ENCODE results near the gene NKAP.
A peak's percentile ranks its signal among the peaks of the same experiment; 100 is the strongest.
"Not testable (repeated sequence)": the region's sequence is repeated elsewhere in the genome, so short reads cannot be mapped to it uniquely, and the experiment has no call there.

The NKAP gene

DNA sequence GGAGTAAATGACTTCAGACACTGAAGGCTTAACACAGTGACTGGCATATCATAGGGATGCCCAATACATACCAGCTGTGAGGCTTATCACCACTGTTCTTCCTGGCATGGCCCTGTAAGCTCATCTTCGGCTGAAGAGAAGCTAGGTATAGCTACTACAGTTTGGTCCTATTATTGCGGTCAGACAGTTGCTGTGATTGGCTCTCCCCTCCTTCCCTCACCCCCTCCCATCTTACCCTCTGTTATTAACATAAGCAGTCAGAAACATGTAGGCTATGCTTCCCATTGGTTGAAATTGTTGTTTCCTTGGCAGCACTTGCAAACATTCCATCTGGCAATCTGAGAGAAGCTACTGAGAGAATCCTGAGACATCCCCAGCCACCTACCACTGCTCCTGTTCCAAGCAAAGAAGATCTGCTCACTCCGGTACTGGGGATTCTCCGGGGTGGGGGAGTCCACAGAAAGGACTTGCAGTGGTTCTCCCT is 47.7 kb downstream of the NKAP start, which contains the start of gene AKAP14:
Gene AKAP14, plus strand, starts transcription at position 51 of the 484 bp plus-strand sequence. CDS start 7,331 bp downstream, outside the sequence.
- DNase-seq (ENCODE audit: low read depth) = no peak
- H3K4me3 ChIP-seq (ENCODE audit: control insufficient read depth, low read depth, low read length) = no peak within 1 kb of the TSS
- TF ChIP-seq, protein P1, sequence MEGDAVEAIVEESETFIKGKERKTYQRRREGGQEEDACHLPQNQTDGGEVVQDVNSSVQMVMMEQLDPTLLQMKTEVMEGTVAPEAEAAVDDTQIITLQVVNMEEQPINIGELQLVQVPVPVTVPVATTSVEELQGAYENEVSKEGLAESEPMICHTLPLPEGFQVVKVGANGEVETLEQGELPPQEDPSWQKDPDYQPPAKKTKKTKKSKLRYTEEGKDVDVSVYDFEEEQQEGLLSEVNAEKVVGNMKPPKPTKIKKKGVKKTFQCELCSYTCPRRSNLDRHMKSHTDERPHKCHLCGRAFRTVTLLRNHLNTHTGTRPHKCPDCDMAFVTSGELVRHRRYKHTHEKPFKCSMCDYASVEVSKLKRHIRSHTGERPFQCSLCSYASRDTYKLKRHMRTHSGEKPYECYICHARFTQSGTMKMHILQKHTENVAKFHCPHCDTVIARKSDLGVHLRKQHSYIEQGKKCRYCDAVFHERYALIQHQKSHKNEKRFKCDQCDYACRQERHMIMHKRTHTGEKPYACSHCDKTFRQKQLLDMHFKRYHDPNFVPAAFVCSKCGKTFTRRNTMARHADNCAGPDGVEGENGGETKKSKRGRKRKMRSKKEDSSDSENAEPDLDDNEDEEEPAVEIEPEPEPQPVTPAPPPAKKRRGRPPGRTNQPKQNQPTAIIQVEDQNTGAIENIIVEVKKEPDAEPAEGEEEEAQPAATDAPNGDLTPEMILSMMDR (conservative IDR thresholded peaks at IDR 0.05; ENCODE audit: control insufficient read depth, insufficient read depth, low read depth, low read length) = no peak

DNA sequence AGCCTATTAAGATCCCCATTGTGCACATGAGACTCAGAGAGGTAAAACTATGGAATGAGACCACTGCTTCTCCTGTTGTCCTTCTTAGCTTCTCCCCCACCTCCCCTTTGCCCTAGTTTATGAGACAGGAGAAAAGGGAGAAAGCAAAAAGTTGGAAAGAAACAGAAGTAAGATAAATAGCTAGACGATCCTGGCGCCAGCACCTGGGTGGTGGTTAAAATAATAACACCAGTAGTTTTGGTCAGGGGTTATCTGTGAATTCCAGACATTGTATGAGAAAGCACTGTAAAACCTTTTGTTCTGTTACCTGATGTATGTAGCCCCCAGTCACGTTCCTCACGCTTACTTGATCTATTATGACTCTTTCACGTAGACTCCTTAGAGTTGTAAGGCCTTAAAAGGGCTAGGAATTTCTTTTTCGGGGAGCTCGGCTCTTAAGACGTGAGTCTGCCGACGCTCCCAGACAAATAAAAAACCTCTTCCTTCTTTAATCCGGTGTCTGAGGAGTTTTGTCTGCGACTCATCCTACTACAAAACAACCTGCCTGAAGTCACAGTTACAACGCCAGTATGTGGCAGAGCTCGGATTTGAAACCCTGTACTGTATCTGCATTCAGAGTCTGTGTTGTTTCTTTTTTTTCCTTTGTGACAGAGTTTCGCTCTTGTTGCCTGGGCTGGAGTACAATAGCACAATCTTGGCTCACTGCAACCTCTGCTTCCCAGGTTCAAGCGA is 51.4 kb downstream of the NKAP start:
- DNase-seq (ENCODE audit: low read depth) = not testable (repeated sequence)

DNA sequence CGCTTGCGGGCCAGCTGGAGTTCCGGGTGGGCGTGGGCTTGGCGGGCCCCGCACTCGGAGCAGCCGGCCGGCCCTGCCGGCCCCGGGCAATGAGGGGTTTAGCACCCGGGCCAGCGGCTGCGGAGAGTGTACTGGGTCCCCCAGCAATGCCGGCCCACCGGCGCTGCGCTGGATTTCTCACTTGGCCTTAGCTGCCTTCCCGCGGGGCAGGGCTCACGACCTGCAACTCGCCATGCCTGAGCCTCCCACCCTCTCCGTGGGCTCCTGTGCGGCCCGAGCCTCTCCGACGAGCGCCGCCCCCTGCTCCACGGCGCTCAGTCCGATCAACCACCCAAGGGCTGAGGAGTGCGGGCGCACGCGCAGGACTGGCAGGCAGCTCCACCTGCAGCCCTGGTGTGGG is 52.9 kb downstream of the NKAP start:
- DNase-seq (ENCODE audit: low read depth); H3K4me3 ChIP-seq (ENCODE audit: control insufficient read depth, low read depth, low read length): not testable (repeated sequence)

More for the DNA sequence above, 51.4 kb downstream of the NKAP start:
- not testable (repeated sequence) for H3K4me3 ChIP-seq (ENCODE audit: control insufficient read depth, low read depth, low read length)

DNA sequence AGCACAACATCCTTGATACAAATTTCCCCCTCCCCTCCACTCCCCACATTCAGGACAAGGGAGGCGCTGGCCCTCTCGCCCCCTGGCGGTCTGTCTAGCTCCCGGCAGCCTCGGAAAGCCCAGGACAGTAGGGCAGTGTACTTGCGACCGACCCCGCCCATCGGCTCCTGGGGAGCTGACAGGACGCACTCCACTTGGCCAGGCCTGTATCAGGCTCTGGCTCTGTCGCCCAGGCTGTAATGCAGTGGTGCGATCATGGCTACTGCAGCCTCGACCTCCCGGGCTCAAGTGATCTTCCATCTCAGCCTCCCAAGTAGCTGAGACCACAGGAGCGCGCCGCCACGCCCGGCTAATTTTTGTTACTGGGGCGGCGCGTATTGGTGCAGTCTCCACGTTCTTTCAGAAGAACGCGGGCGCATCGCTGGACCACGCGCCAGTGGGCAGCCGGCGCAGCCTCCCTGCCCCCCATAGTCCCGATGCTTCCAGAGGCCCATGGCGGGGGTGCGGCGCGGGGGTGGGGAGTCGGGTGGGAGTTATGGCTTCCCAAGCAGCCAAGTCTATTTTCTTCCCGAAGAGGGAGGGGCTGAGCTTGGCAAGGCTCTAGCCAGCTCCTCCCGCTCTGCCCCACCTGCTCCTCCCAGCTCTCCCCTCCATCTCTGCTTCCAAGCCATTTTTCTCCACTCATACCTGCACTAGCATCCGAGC is 55.7 kb downstream of the NKAP start:
- TF ChIP-seq, protein P1 (conservative IDR thresholded peaks at IDR 0.05; ENCODE audit: control insufficient read depth, insufficient read depth, low read depth, low read length) = peak; percentile 58
- DNase-seq (ENCODE audit: low read depth) = peak; percentile 52
- peak overlapping the region; percentile 40 for H3K4me3 ChIP-seq (ENCODE audit: control insufficient read depth, low read depth, low read length)

DNA sequence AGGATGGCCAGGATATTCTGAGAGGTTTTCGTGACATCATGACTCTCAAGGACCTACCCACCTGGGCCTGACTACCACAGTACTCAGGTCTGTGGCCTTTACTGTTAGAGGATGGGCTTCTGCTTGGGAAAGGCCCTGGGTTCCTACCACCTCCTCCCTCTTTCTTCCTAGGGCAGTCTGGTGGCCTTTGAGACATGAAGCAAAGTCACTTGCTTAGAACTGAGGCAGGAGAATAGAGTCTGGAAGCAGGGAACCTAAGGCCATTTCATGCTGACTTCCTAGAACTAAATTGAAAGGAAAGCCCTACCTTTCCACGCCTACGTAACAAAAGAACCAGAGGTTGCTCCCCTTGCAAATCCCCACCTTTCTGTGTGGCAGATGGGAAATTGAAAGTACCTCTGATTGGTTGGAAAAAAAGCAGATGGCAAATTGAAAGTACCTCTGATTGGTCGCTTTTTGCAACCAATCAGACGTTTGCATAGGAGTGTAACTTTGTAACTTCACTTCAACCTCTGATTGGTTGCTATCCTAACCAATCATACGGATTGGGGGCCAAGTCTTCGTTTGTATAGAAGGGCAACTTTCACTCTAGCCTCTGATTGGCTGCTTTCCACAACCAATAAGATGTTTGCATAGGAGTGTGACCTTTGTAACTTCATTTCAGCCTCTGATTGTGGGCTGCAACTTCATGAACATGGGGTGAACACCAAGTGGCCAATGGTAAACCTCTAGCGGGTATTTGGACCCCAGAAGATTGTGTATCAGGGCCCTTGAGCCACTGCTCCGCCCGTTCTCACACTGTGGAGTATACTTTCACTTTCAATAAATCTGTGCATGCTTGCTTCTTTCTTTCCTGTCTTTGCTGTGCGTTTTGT is 57.8 kb downstream of the NKAP start:
- TF ChIP-seq, protein P1 (conservative IDR thresholded peaks at IDR 0.05; ENCODE audit: control insufficient read depth, insufficient read depth, low read depth, low read length) = no peak
- H3K4me3 ChIP-seq (ENCODE audit: control insufficient read depth, low read depth, low read length) = no peak overlapping the region
- peak; percentile 61 for DNase-seq (ENCODE audit: low read depth)

DNA sequence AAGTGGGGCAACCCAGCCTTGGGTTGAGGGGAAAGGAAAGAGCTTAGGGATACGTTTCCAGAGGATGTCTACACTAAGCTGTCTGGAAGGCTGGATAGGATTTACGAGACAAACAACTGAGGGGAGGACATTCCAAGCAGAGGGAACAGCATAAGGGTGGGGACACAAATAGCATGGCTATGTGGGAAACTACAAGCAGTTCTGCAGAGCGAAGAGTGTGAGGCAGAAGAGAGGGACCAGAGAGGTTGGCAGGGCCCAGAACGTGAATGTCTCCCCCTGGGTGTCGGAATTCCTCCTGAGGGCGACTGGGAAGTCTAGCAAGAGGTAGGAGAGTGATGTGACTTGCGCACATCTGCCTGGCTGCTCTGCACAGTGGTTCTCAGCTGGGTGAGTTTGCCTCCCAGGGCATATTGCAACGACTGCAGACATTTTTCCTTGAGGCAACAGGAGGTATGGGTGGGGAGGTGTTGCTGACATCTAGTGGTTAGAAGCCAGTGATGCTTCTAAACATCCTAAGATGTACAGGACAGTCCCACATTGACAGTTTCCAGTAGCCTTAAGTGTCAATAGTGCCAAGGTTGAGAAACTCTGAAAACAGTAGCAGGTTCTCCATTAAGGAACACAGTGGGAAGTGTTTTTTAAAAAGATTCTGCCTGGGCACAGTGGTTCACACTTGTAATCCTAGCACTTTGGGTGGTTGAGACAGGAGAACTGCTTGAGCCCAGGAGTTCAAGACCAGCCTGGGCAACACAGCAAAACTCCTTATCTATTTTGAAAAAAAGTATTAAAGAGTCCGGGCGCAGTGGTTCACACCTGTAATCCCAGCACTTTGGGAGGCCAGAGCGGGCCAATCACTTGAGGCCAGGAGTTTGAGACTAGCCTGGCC is 62.8 kb downstream of the NKAP start:
- TF ChIP-seq, protein P1 (conservative IDR thresholded peaks at IDR 0.05; ENCODE audit: control insufficient read depth, insufficient read depth, low read depth, low read length) = peak; percentile 76
- DNase-seq (ENCODE audit: low read depth) = peak; percentile 67

DNA sequence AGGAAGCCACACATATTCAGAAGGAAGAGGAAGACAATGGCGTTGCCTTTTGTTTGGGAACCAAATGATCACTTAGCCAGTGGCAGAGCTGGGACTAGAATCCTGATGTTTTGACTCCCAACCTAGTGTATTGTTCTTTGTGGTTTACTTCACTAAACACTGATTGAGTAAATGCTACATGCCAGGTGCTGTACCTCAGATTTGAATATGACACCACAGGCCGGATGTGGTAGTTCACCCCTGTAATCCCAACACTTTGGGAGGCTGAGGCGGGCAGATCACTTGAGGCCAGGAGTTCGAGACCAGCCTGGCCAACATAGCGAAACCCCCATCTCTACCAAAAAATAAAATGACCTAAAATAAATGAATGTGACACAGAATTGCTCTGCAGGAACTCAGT is 63.5 kb downstream of the NKAP start:
- no peak overlapping the region for H3K4me3 ChIP-seq (ENCODE audit: control insufficient read depth, low read depth, low read length)
- DNase-seq (ENCODE audit: low read depth) = no peak
- TF ChIP-seq, protein P1 (conservative IDR thresholded peaks at IDR 0.05; ENCODE audit: control insufficient read depth, insufficient read depth, low read depth, low read length) = no peak

More for the DNA sequence above, 62.8 kb downstream of the NKAP start:
- no peak overlapping the region for H3K4me3 ChIP-seq (ENCODE audit: control insufficient read depth, low read depth, low read length)
